NCI-H1417 (cell line): ENCODE results near the gene CTDSPL.

Experiments used
- DNase-seq, 3 experiments: peaks; one replicate each; lab custom pipeline; 2025; lab: John Stamatoyannopoulos, UW

CTDSPL gene

DNA sequence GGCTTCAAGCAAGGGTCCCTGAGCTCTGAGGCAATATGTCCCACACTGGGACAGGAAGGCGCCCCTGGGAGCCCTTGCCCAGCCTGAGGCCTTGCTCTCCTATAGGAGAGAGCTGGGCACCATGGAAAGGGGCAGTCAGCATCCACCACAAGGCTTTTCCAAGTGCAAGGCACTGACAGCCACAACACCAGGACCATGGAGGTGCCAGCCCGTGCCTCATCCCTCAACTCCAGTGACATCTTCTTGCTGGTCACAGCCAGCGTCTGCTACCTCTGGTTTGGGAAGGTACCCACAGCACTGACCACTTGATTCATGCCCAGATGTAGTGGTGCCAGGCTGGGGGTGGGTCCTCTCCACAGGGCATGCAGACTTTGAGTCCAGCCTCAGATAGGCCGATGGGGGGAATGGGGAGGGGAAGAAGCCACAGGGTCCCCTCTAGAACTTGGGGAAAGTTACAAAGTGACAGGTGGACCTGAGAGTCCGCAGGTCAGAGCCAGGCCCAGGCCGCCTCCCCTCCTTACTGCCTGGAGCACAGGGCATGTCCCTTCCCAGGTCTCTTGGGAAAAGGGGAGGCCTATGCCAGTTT, 140.7 kb downstream of the CTDSPL start:
- no peak for DNase-seq

DNA sequence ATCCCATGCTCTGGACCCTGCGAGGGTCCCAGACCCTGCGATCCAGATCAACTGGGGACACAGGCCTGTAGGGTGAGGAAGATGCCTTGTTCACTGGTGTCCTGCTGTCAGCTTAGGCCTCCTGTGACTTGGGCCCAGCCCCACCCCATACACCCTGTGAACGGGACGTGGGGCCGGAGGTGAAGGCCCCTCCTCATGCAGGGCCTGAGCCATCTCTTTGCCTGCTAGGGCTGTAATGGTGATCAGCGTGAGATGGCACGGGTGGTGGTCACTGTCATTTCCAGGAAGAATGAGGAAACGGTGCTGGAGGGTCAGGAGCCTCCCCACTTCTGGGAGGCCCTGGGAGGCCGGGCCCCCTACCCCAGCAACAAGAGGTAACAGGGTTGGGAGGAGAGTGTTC, 141.3 kb downstream of the CTDSPL start:
- DNase-seq: no peak

DNA sequence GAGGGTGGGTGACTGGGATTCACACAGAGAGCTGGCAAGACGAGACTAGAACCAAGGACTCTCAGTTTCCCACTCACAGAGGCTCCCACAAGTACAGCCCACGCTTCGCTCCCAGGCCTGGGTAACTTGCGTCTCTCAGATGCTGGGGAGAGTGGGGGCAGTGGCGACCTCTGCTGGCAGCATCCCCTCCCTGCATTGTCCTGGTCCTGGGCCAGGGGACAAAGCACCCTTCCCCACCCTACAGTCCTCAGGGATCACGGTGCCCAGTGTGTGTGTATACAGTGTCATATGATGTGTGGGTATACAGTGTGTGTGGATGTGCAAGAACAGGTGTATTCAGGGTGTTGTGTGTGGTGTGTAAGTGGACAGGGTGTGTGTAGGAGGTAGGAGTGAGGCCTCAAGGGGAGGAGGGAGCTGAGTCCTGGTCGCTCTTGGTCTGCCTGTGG, 141.7 kb downstream of the CTDSPL start:
- peak in 1 of 3 experiments; percentile 27 for DNase-seq

- no peak for DNase-seq
These were observed 142.2 kb downstream of the CTDSPL start for GRCh38 chr3:38003817-38004414.

DNA sequence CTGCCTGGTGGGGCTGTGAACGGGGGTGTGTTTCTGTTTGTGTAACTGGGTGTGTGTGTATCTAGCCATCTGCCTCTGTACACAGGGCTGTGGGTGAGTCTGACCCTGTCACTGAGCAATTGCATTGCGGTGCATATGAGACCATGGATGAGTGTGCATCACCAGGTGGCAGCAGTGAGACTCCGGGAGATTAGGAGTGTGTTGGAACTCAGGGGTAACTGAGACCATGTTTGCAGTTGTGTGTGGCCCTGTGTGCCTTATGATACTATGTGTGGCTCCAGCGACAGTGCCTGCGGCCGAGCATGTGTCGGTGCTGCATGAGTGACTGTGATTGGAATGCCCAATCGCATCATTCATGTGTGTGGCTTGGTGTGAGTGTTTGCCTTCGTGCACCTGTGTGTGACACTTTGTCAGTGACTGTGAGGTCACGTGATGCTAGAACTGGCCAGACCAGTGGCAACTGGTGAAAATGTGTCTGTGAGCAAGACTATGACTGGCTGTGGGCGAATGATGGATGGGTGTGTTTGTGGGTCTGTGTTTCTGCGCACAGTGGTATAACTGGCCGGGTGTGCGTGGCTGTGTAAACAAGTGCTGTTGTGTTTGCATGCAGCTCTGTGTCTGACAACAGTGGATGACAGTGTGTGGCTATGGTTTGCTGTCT, 142.9 kb downstream of the CTDSPL start:
- DNase-seq: peak; percentile 4 to 46 (median 38)

DNA sequence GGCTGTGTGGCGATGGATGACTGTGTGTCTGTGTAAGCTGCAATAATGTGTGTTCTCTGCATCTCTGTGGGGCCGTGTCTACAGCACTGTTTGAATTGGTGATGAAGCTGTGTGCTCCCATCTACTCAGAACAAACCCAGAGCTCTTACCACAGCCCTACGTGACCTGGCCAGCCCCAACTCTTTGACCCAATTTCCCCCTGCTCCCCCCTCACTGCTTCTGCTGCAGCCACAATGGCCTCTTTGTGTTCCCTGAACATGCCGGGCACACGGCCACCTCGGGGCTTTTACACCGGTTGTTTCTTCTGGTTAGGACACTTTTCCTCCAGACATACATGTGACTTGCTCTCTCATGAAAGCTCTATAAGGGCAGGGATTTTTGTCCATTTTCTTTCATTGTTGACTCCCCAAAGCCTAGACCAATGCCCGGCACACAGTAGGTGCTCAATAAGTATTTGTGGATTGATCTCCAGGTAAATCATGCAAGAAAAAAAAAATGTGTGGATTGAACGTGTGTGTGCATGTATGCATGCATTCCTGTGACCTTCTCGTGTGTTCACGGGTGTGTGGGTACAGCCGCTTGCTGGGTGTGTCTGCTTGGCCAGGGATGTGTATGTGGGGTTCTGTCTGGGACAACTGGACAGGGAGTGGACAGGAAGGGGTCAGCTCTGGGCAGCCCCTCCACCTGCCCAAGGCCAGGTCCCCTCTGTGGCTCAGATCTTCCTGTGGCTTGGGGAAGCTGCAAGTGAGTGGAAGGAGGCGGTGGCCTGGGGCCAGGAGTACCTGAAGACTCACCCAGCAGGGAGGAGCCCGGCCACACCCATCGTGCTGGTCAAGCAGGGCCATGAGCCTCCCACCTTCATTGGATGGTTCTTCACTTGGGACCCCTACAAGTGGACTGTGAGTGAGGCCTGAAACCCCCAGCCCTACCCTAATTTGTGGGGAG, 143.7 kb downstream of the CTDSPL start:
- DNase-seq: no peak

- DNase-seq: no peak
These were observed 144.4 kb downstream of the CTDSPL start for GRCh38 chr3:38006031-38006430.

DNA sequence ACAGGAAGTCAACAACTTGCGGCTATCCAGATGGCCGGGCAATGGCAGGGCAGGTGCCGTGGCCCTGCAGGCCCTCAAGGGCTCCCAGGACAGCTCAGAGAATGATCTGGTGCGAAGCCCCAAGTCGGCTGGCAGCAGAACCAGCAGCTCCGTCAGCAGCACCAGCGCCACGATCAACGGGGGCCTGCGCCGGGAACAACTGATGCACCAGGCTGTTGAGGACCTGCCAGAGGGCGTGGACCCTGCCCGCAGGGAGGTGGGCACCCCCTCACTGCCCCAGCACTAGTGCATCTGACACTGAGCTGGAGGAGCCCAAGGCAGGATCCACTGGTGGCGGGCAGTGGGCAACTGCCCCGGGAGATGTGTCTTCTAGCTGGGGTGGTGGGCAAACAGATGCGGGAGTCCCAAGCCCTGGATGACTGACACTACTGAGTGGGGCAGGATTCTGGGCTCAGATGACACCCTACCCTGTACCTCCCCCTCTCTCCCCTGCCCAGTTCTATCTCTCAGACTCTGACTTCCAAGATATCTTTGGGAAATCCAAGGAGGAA, 144.8 kb downstream of the CTDSPL start:
- no peak for DNase-seq

- DNase-seq: no peak
These were observed 146.0 kb downstream of the CTDSPL start for GRCh38 chr3:38007754-38008090.

- no peak for DNase-seq
These were observed 146.6 kb downstream of the CTDSPL start for GRCh38 chr3:38008191-38008701.

GRCh38 chr3:38008971-38009580, 147.4 kb downstream of the CTDSPL start:
- DNase-seq: no peak

- DNase-seq: no peak
These were observed 148.3 kb downstream of the CTDSPL start for GRCh38 chr3:38009807-38010591.

- no peak for DNase-seq
These were observed 149.4 kb downstream of the CTDSPL start for GRCh38 chr3:38011111-38011510.

DNA sequence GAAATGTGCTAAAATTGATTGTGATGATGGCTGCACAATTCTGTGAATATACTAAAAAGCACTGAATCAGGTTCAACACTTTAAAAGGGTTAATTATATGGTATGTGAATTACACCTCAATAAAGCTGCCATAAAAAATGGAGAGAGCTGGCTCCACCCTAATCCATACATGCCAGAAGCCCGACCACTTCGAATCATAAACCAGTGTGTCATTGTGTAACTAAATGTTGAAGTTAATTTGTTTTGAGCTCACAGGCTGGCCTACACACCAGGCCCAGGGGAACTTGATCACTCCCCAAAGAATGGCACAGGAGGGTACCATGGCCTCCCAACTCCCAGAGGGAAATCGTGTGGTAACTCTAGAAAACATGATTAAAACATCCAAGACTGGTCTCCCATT, 153.8 kb downstream of the CTDSPL start:
- no peak for DNase-seq

DNA sequence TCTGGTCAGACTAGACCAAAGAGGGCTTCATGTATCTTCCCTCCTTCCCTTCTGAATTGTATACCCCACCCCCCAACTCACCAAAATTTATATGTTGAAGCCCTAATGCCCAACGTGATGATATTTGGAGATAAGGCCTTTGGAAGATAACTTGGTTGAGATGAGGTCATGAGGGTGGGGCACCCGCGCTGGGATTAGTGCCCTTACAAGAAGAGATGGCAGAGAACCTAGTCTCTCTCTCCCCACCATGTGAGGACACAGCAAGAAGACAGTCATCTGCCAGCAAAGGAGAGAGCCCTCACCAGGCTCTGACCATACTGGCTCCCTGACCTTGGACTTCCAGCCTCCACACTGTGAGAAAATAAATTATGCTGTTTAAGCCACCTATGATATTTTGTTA, 154.3 kb downstream of the CTDSPL start:
- no peak for DNase-seq

- DNase-seq: no peak
These were observed 154.7 kb downstream of the CTDSPL start for GRCh38 chr3:38016410-38016809.

- DNase-seq: no peak
These were observed 155.3 kb downstream of the CTDSPL start for GRCh38 chr3:38016847-38017444.

DNA sequence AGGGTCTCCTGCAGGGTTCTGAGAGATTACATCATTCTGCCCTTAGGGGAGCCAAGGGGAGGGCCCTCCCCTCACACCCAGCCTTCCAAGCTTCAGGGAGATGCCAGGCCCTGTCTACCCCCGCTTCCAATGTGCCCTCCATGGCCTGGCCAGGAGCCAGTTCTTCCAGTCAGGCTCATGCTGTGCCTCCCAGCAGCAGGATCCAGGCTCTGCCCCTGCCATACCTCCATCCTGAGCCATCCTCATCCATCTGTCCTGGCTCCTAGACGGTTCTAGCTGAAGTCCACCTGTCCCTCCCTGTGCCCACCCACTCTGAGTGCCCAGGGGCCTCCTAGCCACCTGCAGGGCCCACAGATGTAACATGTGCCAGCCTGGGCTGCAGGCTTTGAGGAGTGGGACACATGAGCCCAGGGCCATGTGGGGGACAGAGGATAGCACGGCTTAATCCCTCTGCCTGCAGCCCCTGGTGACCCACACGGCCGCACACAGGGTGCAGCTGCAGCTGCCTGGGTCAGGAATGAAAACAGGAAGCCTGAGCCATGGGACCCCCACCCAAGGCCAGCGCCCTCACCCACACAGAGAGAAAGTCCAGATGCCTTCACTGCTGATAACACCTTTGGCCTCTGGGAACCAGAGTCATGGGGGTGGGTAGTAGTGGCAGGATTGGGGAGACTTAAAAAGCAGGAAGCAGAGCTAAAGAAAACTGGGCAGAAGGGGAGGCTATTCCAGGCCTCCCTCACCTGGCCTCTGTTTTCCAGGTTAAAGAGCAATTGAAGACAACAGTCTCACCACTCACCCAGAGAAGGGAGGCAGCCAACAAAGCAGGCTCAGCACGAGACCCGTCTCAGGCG, 156.0 kb downstream of the CTDSPL start:
- DNase-seq: no peak
